RPMI7951 (cell line): ENCODE measurements around the gene LAD1. TPM values are rescaled to one million over a fixed set of nuclear protein-coding genes. Genes with fewer than 3 reads are reported as not detected.

Source experiments
- DNase-seq: peaks from one replicate; pipeline ENCODE4 v3.0.0-alpha.2; 2012; ENCODE audit warnings: low read depth
- total RNA-seq: library from RNA; depleted of rRNA; stranded (reverse); fragments of >200 nt; shearing (Covaris generic); gene quantifications from 2 replicates; pipeline ENCODE4 v1.2.3, GENCODE V29; 2014; rRNA removed

The LAD1 gene
- total RNA-seq, 1 experiment from 2014 or later: not detected

GRCh38 chr1:201348211-201348566 is 50.9 kb downstream of the LAD1 start:
- DNase-seq: peak; percentile 28

- DNase-seq: no peak
These were observed 51.5 kb downstream of the LAD1 start for GRCh38 chr1:201347498-201348210.

GRCh38 chr1:201346987-201347386 is 52.1 kb downstream of the LAD1 start:
- DNase-seq: no peak

GRCh38 chr1:201346337-201346939 is 52.7 kb downstream of the LAD1 start:
- peak; percentile 55 for DNase-seq

GRCh38 chr1:201345081-201345355 is 54.1 kb downstream of the LAD1 start:
- no peak for DNase-seq

- no peak for DNase-seq
These were observed 54.7 kb downstream of the LAD1 start for GRCh38 chr1:201344206-201345080.

GRCh38 chr1:201341377-201341776 is 57.7 kb downstream of the LAD1 start:
- no peak for DNase-seq

GRCh38 chr1:201336711-201337450 is 62.2 kb downstream of the LAD1 start:
- no peak for DNase-seq

GRCh38 chr1:201335901-201336300 is 63.2 kb downstream of the LAD1 start:
- no peak for DNase-seq

- DNase-seq: peak; percentile 31
These were observed 63.8 kb downstream of the LAD1 start for GRCh38 chr1:201335174-201335870.

- DNase-seq: peak; percentile 4
These were observed 64.6 kb downstream of the LAD1 start for GRCh38 chr1:201334325-201335173.

GRCh38 chr1:201332616-201333335 is 66.3 kb downstream of the LAD1 start:
- no peak for DNase-seq

GRCh38 chr1:201332021-201332420 is 67.1 kb downstream of the LAD1 start:
- DNase-seq: no peak

GRCh38 chr1:201331166-201331565 is 68.0 kb downstream of the LAD1 start:
- DNase-seq: no peak

Other genes with a start within 250 kb of the LAD1 start
- 101 and 107 TPM in 2 replicates for gene TMEM9, start 244.8 kb downstream of the LAD1 start, total RNA-seq
- 1.1 and 3.9 TPM in 2 replicates for gene IGFN1, start 208.5 kb downstream of the LAD1 start, total RNA-seq
- under 0.01 TPM in 1 of 2 replicates, not detected in the other for gene PKP1, start 115.8 kb downstream of the LAD1 start, total RNA-seq
- not detected in 2 replicates for gene TNNT2, start 21.6 kb downstream of the LAD1 start, total RNA-seq
- gene TNNI1, start 22.4 kb upstream of the LAD1 start, total RNA-seq: 0.10 and 0.24 TPM in 2 replicates
- 6.4 and 15.8 TPM in 2 replicates for gene PHLDA3, start 69.9 kb upstream of the LAD1 start, total RNA-seq
- 292 and 402 TPM in 2 replicates for gene CSRP1, start 107.8 kb upstream of the LAD1 start, total RNA-seq
- gene NAV1, start 139.8 kb upstream of the LAD1 start, total RNA-seq: 24.7 and 27.6 TPM in 2 replicates